B cell (primary cell): ENCODE data around the gene FARP1. TPM values are rescaled to one million over a fixed set of nuclear protein-coding genes. Genes with fewer than 3 reads are reported as not detected.

Experiments
- ATAC-seq: fragments of 200-7000 bp; cut with Tn5 transposase; one replicate; pipeline ENCODE4 v1.10.0; 2021; ENCODE audit warnings: low read depth, mild to moderate bottlenecking, moderate number of reproducible peaks, moderate library complexity
- CTCF ChIA-PET: fragments of 350-600 bp; sonication (Branson Sonifier 250); formaldehyde crosslinking; loops from one replicate; lab custom pipeline; 2021; ENCODE audit warnings: antibody characterized with exemption, inconsistent platforms; lab: Charles Lee
- POLR2A ChIA-PET: fragments of 350-600 bp; sonication (Branson Sonifier 250); formaldehyde crosslinking; loops from one replicate; lab custom pipeline; 2021; ENCODE audit warnings: antibody characterized with exemption; lab: Charles Lee
- DNase-seq: peaks from one replicate; pipeline ENCODE4 v3.0.0; 2013
- H2AFZ ChIP-seq: 2 replicates; pipeline ENCODE4 v1.6.1; 2012; ENCODE audit warnings: mild to moderate bottlenecking, low read depth, low read length; ENCODE audit not compliant: insufficient read depth, poor library complexity, severe bottlenecking
- H3K27ac ChIP-seq, 2 donors: 1 replicate in 1 of 2; 2 replicates in 1 of 2; pipeline ENCODE4 v1.5.1; 2012 to 2013; ENCODE audit warnings: low read length in 2 of 2, mild to moderate bottlenecking in 2 of 2, moderate library complexity in 1 of 2
- H3K27me3 ChIP-seq, 4 experiments: fragments of 200-600 bp in 1 of 4; sonication (generic) in 1 of 4; replicated peaks in 1 of 4; 1 replicate in 2 of 4; 2 replicates in 2 of 4; pipeline versions ENCODE4 v1.6.1 to v1.7.0; 2013 to 2016; ENCODE audit warnings: low read length in 3 of 4, mild to moderate bottlenecking in 2 of 4, mixed read lengths in 1 of 4, moderate library complexity in 1 of 4; ENCODE audit not compliant: insufficient read depth in 4 of 4, control insufficient read depth in 3 of 4; ENCODE audit errors: control extremely low read depth in 1 of 4
- H3K36me3 ChIP-seq, 2 experiments: replicated peaks in 1 of 2; 1 replicate in 1 of 2; 2 replicates in 1 of 2; pipeline versions ENCODE4 v1.6.1 to v1.7.1; 2013; ENCODE audit warnings: low read length in 1 of 2; ENCODE audit not compliant: insufficient read depth in 2 of 2, control insufficient read depth in 1 of 2; ENCODE audit errors: control extremely low read depth in 1 of 2, extremely low read depth in 1 of 2
- H3K4me1 ChIP-seq, 2 donors: fragments of 200-600 bp in 1 of 2; sonication (generic) in 1 of 2; 1 replicate in 1 of 2; 2 replicates in 1 of 2; pipeline versions ENCODE4 v1.5.1 to v1.6.1; 2013 to 2017; ENCODE audit warnings: low read length in 2 of 2; ENCODE audit not compliant: control insufficient read depth in 2 of 2, insufficient read depth in 2 of 2
- H3K4me2 ChIP-seq: replicated peaks from 2 replicates; pipeline ENCODE3; 2012; ENCODE audit warnings: mild to moderate bottlenecking, low read depth, low read length; ENCODE audit not compliant: poor library complexity, severe bottlenecking
- H3K4me3 ChIP-seq, 5 experiments: fragments of 200-600 bp in 1 of 5; sonication (generic) in 1 of 5; 1 replicate in 3 of 5; 2 replicates in 2 of 5; pipeline versions ENCODE4 v1.5.1 to v1.7.0; 2011 to 2016; ENCODE audit warnings: low read length in 4 of 5, mild to moderate bottlenecking in 4 of 5, low read depth in 2 of 5, control low read depth in 1 of 5, moderate library complexity in 1 of 5; ENCODE audit not compliant: insufficient read depth in 1 of 5; ENCODE audit errors: control extremely low read depth in 1 of 5, extremely low read depth in 1 of 5
- H3K79me2 ChIP-seq: fragments of 200-600 bp; sonication (generic); one replicate; pipeline ENCODE4 v1.6.0; 2016; ENCODE audit warnings: low read length; ENCODE audit not compliant: control insufficient read depth, insufficient read depth
- H3K9ac ChIP-seq: fragments of 200-600 bp; sonication (generic); 2 replicates; pipeline ENCODE4 v1.6.1; 2017; ENCODE audit warnings: mild to moderate bottlenecking, low read length, moderate library complexity
- H3K9me3 ChIP-seq, 3 donors: one replicate each; pipeline versions ENCODE4 v1.6.1 to v1.7.1; 2013; ENCODE audit warnings: low read length in 2 of 3; ENCODE audit not compliant: control insufficient read depth in 2 of 3, insufficient read depth in 1 of 3; ENCODE audit errors: control extremely low read depth in 1 of 3
- H4K20me1 ChIP-seq: 2 replicates; pipeline ENCODE4 v1.6.0; 2012; ENCODE audit warnings: mild to moderate bottlenecking, low read length; ENCODE audit not compliant: insufficient read depth, control insufficient read depth, poor library complexity, severe bottlenecking
- H3K27ac Mint-ChIP-seq: one replicate; pipeline ENCODE4 v1.8.0; 2021; ENCODE audit warnings: mixed read lengths
- H3K27me3 Mint-ChIP-seq: one replicate; pipeline ENCODE4 v1.8.0; 2021; ENCODE audit warnings: mixed read lengths
- H3K4me1 Mint-ChIP-seq: one replicate; pipeline ENCODE4 v1.8.0; 2021; ENCODE audit warnings: mixed read lengths
- H3K4me3 Mint-ChIP-seq: one replicate; pipeline ENCODE4 v1.8.0; 2021; ENCODE audit warnings: mixed read lengths
- H3K9me3 Mint-ChIP-seq: one replicate; pipeline ENCODE4 v1.8.0; 2022; ENCODE audit warnings: mixed read lengths; ENCODE audit not compliant: insufficient read depth
- CTCF ChIP-seq: fragments of 200-600 bp; IDR thresholded peaks from one replicate; pipeline ENCODE4 v1.8.0; 2022; ENCODE audit warnings: antibody characterized with exemption, mild to moderate bottlenecking
- EZH2 ChIP-seq: IDR thresholded peaks from 2 replicates; pipeline ENCODE4 v1.6.1; 2012; ENCODE audit warnings: borderline replicate concordance, low read depth, mild to moderate bottlenecking, moderate library complexity, low read length; ENCODE audit not compliant: insufficient read depth, poor library complexity, severe bottlenecking
- WGBS: methylation state at CpG from one replicate; pipeline ENCODE4 v1.1.5; 2013; ENCODE audit warnings: missing lambda C conversion rate; ENCODE audit not compliant: insufficient coverage; 5-methylcytosine and 5-hydroxymethylcytosine counted together
- intact Hi-C: fragments of 100-400 bp; cut with micrococcal nuclease; formaldehyde crosslinking; loops from one replicate; pipeline ENCODE4 v1.10.0; 2022
- polyA plus RNA-seq: library from polyadenylated mRNA; depleted of rRNA; stranded (reverse); fragments of >200 nt; gene quantifications from 2 replicates; pipeline ENCODE4 v1.2.3, GENCODE V29; 2012
- total RNA-seq, 2 donors: library from RNA; stranded (reverse); fragments of 120-200 nt in 1 of 2; gene quantifications; 1 replicate in 1 of 2; 2 replicates in 1 of 2; pipeline versions ENCODE4 v1.2.3 to v1.2.4, GENCODE V29; 2013 to 2022

Gene FARP1
- total and polyA plus RNA-seq, 2 donors (not counting 1 experiment from before 2014, with no cell fraction given) = 0.15 to 1.5 TPM

- Histone ChIP-seq H3K9ac (no peak overlapping the region), H3K9me3 (no peaks in the 10 kb centered on the region), H3K27me3 (no peaks in the 10 kb centered on the region), H3K36me3 (no peaks in the 10 kb centered on the region), H3K4me3 (no peak overlapping the region), H3K27ac (no peak overlapping the region), H3K4me1 (peaks cover 9 to 12% of the 10 kb centered on the region in 2 donors), H3K79me2 (no peaks in the 10 kb centered on the region), H3K4me2 (no peak overlapping the region), H4K20me1 (no peaks in the 10 kb centered on the region), H2AFZ (no peak overlapping the region)
- Mint-ChIP-seq H3K4me3 (no peak overlapping the region), H3K27me3 (no peaks in the 10 kb centered on the region), H3K27ac (no peak overlapping the region), H3K4me1 (peaks cover 9% of the 10 kb centered on the region), H3K9me3 (no peaks in the 10 kb centered on the region)
- no peak for TF ChIP-seq CTCF
- no peak for TF ChIP-seq EZH2
- WGBS = 89% methylated on average over 13 of the region's 21 CpGs
- DNase-seq = no peak
- ChIA-PET CTCF (interaction anchor here (3.1 to 8.6 kb wide), 3 partner anchors 22 to 229 kb away, joined by 18 to 268 read pairs (median 68); no protein-coding TSS in a partner anchor), POLR2A (no interaction called here)
- intact Hi-C loops = loop anchor here (2.0 to 10.0 kb wide), 2 partner anchors 131 to 399 kb away; partner anchors contain the start of gene STK24
- no peak for ATAC-seq
Measured at GRCh38 chr13:98443800-98444325, 301.0 kb downstream of the FARP1 start.

GRCh38 chr13:98444381-98444780, 301.5 kb downstream of the FARP1 start:
- TF ChIP-seq EZH2 = no peak
- TF ChIP-seq CTCF = no peak
- H3K36me3 ChIP-seq = no peaks in the 10 kb centered on the region
- no peaks in the 10 kb centered on the region for H3K79me2 ChIP-seq
- CTCF ChIA-PET = interaction anchor here (0.7 to 8.6 kb wide), 15 partner anchors 11 to 228 kb away, joined by 3 to 268 read pairs (median 8); partner anchors contain the start of gene STK24
- no peak for ATAC-seq
- POLR2A ChIA-PET = no interaction called here
- Mint-ChIP-seq H3K9me3 (no peaks in the 10 kb centered on the region), H3K27ac (no peak overlapping the region), H3K27me3 (no peaks in the 10 kb centered on the region), H3K4me3 (no peak overlapping the region), H3K4me1 (peaks cover 9% of the 10 kb centered on the region)
- H4K20me1 ChIP-seq = no peaks in the 10 kb centered on the region
- H3K27ac ChIP-seq = no peak overlapping the region
- H3K4me2 ChIP-seq = no peak overlapping the region
- WGBS = 97% methylated on average over 14 of the region's 16 CpGs
- intact Hi-C loops = loop anchor here (2.0 to 10.0 kb wide), 2 partner anchors 130 to 398 kb away; partner anchors contain the start of gene STK24
- no peak for DNase-seq
- no peaks in the 10 kb centered on the region for H3K27me3 ChIP-seq
- H3K9me3 ChIP-seq = no peaks in the 10 kb centered on the region
- H3K4me3 ChIP-seq = no peak overlapping the region
- H3K9ac ChIP-seq = no peak overlapping the region
- H2AFZ ChIP-seq = no peak overlapping the region
- peaks cover 9 to 12% of the 10 kb centered on the region in 2 donors for H3K4me1 ChIP-seq
